Neural progenitor cell (in vitro differentiated cells): ENCODE results near the gene TNP2.

Experiments
- CTCF ChIP-seq: fragments of 200-600 bp; sonication (generic); IDR thresholded peaks from 2 replicates; pipeline ENCODE4 v1.5.1; 2017; ENCODE audit warnings: antibody characterized with exemption, mild to moderate bottlenecking
- EZH2 ChIP-seq: fragments of 200-600 bp; sonication (generic); IDR thresholded peaks from 2 replicates; pipeline ENCODE4 v1.6.1; 2017; ENCODE audit warnings: antibody characterized with exemption, mild to moderate bottlenecking, moderate library complexity
- EZH2phosphoT487 ChIP-seq: fragments of 200-600 bp; sonication (generic); IDR thresholded peaks from 2 replicates; pipeline ENCODE4 v1.6.1; 2017; ENCODE audit warnings: antibody characterized with exemption

DNA sequence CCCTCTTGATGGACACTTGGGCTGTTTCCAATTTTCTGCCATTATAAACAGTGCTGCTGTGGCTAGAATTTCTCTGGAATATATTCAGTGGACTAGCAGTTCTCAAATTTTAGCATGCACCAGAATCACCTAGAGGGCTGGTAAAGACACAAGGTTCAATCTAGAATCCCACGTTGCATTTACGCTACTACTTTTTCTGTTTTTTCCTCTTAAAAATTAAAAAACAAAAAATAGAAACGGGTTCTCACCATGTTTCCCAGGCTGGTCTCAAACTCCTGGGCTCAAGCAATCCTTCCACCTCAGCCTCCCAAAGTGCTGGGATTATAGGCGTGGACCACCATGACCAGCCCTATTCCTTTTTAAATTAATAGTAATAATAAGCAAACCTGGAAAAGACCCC lies 26.5 kb upstream of the TNP2 start:
- TF ChIP-seq CTCF, result no peak
- TF ChIP-seq EZH2, result no peak
- no peak for TF ChIP-seq EZH2phosphoT487
